Choroid plexus epithelial cell (primary cell): Measurements from ENCODE around the gene ELAVL2.

Source experiments
- DNase-seq: peaks from one replicate; pipeline ENCODE4 v3.0.0-alpha.2; 2010; ENCODE audit warnings: low read depth
- H3K4me3 ChIP-seq: 2 replicates; pipeline ENCODE4 v1.5.1; 2011; ENCODE audit warnings: low read depth, mild to moderate bottlenecking, control low read depth, low read length, moderate library complexity
- CTCF ChIP-seq: conservative IDR thresholded peaks from 2 replicates; pipeline ENCODE4 v1.5.1; 2011; ENCODE audit warnings: low read depth, mild to moderate bottlenecking, control low read depth, inconsistent platforms, low read length, moderate library complexity

The ELAVL2 gene

GRCh38 chr9:23826120-23826629 lies at the start of gene ELAVL2:
ELAVL2 (minus strand) TSS chr9:23826240; CDS start chr9:23762234, 64,006 bp downstream.
- TF ChIP-seq CTCF: no peak
- peak; percentile 63 for DNase-seq
- H3K4me3 ChIP-seq: peak within 1 kb of the TSS; percentile 20

- H3K4me3 ChIP-seq: no peak overlapping the region
- TF ChIP-seq CTCF: no peak
- no peak for DNase-seq
Observed at GRCh38 chr9:23858234-23858633, 32.2 kb upstream of the ELAVL2 start.

GRCh38 chr9:23855873-23856604 lies 30.0 kb upstream of the ELAVL2 start:
- H3K4me3 ChIP-seq: no peak overlapping the region
- TF ChIP-seq CTCF: no peak
- DNase-seq: no peak

- TF ChIP-seq CTCF: no peak
Observed at GRCh38 chr9:23850690-23851629, 24.9 kb upstream of the ELAVL2 start.

GRCh38 chr9:23850242-23850689 lies 24.2 kb upstream of the ELAVL2 start:
- TF ChIP-seq CTCF: no peak
- H3K4me3 ChIP-seq: no peak overlapping the region
- no peak for DNase-seq

More at GRCh38 chr9:23850690-23851629, 24.9 kb upstream of the ELAVL2 start:
- H3K4me3 ChIP-seq: no peak overlapping the region
- no peak for DNase-seq

- no peak for TF ChIP-seq CTCF
- H3K4me3 ChIP-seq: no peak overlapping the region
- DNase-seq: no peak
Observed at GRCh38 chr9:23849379-23850035, 23.5 kb upstream of the ELAVL2 start.
